HG03565 (cell line): ENCODE results near the gene CLMP.

Experiments
- ATAC-seq: cut with Tn5 transposase; IDR thresholded peaks from one replicate; pipeline ENCODE4 v1.9.1; 2021; ENCODE audit warnings: mild to moderate bottlenecking, moderate library complexity; ENCODE audit not compliant: unreplicated experiment

Gene CLMP

DNA sequence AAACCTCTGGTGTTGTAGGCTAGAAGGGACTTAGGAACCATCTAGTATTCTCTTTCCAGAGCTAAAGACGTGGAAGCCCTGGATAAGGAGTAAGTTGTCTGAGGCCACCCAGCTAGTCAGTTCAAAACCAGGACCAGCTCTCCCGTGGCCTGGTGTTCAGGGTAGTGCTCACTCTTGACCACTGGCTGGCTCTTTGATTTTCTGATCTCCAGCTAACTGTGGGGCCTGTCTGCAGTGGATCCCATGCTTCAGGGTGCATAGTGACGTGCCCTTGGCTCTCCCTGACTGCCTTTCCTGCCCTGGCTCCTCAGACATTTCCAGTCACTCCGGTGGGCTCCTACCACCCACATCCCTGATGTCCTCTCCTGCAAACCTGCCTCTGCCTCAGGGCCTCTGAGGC, 1.3 kb downstream of the CLMP start:
- ATAC-seq: no peak

DNA sequence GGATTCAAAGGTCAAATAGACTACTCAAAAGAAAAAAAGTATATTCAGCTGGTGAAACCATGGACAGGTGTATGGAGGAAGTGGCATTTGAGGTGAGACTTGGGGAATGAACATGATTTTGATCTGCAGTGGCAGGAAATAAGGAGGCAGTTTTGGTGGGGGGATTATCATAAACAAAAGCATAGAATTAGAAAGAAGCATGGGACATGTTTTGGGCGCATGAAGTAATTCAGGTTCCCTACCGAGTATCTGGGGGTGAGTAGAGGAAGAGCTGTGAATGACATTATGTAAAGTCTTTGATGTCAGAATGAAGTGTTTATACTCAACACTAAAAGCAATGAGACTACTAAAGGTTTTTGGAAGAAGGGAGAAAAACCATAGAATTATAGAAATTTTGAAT, 3.1 kb downstream of the CLMP start:
- ATAC-seq: no peak

DNA sequence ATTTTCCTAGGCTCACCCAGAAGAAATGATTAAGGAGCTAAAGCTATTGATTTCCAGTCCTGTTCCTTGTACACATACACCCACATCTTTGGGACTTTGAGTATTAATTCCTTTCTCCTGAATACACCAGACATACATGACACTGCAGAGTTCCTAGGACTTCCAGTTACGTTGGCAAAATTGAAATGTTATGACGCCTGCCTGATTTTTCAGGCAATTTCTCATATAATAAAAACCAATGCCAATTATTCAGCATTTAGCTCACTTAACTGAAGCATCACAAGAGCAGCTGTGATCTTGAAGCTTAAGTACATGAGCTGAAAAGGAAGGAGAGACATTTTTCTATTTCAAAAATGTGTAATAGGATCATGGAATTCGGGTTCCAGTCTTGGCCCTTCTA, 4.5 kb downstream of the CLMP start:
- ATAC-seq: no peak

DNA sequence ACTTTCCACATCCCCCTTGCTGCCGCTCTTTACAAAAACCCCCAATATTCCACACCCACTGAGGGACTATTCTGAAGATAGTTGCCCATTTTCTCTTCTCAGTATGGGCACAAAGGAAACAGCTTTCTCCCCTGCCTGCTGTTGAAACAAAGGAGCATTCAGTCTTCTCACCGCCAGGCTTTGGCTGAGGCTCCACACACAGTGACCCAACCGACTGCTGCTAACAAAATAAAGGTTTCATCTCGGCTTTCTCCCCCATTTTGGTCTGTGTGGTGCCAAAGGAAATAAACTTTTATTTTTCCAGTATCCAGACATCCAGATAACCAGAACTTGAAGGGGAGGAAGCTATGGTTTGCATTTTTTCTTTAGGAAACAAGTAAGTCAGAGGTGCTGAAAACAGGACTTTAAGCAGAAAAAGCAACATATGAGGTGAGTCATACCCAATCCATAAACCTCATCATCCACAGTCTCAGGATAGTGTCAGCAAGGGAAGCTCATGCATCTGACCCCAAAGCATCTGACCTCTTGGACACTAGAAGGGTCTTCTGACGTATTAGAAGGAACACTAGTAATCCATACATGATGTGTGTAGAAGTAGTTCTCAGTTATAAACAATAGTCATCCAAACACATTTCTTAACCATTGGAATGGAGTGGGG, 6.4 kb downstream of the CLMP start:
- ATAC-seq: no peak

DNA sequence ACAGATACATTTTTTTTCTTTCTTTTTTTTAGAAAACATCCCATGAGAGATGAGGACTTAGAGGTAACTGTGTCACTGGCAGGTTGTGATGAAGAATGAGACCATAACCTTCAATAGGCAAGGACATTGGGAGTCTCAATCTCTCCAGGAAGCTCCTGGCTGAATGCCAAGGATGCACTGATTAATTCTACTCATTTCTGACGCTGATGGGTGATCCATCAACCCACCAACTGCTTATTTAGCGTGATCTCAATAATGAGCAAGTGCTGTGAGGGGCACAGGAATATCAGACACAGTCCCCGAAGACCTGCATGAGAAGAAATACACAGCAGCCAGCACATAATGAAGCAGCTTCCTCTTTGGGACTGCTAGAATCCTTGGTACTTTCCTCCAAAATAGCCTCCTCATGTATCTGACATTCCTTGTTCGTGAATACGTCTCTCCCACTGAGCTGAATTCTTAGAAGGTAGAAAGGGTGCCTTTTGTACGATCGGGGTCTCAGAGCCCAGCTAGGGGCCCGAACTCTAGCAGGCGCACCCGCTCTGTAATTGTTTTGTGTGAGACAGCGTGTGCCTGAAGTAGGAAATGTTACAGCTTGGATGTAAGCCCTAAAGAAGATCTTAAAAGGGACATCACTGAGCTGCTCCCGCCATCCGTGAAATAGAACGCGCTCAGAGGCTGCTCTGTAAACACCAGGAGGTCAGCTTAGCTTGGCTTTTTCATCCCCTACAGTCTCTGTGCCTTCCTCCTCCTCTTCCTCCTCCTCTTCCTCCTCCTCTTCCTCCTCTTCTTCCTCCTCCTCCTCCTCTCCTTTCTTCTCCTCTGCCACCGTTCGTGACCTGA, 7.2 kb downstream of the CLMP start:
- ATAC-seq: no peak

DNA sequence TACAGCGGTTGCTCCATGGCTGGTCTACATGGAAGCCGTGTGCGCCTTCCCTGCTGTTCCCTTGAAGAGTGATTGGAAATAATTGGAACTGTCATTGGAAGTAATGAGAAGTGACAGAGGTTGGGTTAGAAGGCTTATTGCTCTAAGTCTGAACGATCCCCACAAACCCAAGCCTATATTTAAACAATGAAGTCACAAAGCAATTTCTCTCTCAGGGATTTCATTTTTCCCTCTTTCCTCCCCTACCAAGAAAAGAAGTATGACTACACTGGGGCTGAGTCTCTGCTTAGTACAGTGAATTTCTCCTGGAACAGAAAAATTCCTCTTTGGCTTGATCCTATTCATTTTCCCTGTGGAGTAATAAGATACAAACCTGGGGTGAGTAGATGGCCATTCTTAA, 7.8 kb downstream of the CLMP start:
- no peak for ATAC-seq

DNA sequence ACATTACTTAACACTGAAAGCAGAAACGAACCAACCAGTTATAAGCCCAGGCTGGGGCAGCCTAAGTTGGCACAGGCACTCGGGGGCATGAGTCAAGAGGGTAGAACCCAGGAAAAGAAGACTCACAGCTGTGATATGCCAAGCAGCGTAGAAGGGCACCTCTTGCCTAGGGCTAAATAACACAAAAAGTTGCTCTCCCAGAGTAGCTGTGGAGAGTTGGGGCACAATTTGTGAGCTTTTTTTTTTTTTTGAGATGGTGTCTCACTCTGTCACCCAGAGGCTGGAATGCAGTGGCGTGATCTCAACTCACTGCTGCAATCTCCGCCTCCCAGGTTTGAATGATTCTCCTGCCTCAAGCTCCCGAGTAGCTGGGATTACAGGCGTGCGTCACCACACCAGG, 8.8 kb downstream of the CLMP start:
- ATAC-seq: no peak

DNA sequence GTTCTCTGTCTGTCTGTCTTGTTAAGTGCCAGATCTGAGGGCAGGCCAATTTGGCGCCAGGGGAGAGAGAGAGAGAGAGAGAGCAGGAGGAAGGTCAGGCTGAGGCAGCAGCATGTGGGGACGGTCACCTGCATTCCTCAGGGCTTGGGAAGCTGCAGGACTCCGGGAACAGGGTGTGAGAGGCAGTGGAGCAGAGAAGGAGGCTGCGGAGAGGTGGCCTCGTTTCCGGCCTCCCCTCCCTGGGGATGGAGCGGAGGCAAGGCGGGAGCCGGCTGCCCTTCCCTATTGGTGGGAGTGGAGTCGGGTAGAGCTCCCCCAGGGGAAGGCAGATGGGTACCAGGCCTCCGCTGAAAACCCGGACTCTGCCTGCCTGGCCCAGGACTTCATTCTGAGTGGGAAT, 9.7 kb downstream of the CLMP start:
- ATAC-seq: no peak

DNA sequence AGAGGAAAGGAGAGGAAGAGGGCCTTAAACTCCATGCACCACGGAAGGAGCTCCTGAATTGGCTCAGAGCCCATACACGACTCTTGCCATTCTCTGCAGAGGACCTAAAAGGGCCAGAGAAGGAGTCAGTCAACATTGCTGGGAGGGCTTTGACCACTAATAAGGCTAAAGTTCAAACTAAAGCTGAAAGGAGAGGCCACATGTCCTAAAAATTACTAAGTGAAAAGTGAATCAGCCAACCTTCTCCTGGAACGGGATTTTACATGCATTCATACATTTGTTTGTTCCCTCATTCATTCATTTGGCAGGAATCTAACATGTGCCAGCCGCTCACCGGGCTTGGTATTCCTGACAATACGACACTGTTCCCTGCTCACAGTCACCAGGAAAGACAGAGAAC, 10.5 kb downstream of the CLMP start:
- ATAC-seq: no peak

DNA sequence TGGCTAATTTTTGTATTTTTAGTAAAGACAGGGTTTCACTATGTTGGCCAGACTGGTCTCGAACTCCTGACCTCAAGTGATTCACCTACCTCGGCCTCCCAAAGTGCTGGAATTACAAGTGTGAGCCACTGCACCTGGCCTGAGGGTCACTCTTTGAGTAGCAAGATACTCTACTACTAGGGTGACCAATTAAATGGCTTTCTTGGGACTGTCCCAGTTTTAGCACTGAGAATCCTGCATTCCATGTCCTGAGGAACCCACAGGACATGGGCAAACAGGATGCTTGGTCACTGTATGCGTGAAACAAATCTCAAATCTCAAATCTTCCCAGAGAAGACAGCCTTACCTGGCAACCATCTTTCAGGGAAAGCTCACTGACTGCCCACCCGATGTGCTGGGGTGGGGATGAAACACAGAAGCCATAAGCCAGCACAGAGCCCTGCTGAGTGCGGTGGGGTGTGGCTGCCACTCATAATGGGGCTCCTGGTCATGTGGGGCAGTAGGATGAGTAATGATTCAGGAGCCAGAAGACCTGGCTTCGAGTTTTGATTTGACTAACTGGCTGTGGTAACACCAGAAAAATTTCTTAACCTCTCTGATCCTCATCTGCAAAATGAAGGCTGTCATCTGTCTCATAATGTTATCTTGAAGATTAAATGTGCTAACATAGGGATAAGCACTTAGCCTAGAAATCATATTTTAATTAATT, 11.5 kb downstream of the CLMP start:
- no peak for ATAC-seq

DNA sequence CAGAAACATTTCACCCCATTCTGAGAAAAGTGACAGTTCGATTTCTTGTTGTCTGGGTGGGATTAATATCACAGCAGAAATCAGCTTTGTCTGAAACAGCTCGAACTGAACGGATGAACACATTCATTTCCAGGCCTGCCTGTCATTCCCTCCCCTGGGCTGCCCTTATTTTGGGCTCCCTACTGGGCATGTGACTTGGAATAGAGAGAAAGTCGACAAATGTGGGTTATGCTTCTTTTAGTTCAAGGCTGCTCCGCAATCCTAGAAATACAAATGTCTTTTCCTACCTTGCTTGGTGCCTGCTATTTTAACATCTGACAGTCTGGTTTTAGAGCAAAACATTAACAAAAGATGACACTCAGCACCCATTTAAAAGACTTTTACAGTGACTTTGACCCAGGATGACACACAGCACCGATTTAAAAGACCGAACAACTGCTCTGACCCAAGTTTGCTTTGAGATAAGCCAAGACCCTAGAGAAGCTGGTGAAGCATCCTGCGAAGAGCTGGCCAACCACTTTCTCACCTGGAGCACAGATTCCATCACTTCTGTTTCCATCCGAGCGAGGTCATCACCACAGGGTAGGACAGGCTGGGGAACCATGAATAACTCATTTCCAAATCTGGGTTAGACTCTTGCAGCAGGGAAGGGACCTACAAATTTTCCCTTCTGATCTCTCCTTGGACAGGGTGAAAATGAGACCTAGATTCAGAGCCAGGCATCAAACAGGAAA, 13.1 kb downstream of the CLMP start:
- no peak for ATAC-seq

DNA sequence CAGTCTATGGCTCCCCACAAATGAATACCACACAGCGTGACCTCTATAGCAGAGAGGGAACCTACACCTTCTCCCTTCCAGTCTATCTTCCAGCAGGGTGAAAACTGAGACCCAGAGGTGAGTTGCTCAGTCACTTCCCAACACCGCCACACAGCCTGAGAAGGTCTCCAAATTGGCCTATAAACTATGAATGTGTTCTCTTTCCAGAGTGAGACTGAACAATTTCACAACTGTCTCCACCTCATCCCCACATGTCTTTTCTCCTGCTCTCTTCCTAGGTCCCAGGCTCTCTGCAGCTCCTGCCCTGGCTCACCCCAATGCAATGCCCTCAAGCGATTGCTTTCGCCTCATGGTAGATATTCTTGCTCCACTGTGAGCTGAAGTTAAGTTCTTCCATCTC, 14.0 kb downstream of the CLMP start:
- no peak for ATAC-seq

DNA sequence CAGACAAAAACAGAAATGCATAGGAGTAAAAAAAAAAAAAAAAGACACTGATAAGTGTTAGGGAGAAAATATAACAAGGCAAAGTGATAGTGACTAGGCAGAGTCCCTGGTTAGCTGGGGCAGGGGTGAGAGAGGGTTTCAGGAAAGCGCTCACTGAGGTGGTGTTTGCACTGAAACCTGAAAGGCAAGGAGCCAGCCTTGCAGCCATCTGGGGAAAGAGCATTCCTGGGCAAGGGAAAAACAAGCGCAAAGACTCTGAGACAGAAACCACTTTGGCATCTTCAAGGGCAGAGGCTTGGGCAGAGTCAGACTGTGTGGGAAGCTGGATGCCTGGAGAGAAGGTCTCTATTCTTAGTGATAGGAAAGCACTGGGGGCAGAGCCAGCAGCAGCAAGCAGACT, 14.5 kb downstream of the CLMP start:
- ATAC-seq: no peak

DNA sequence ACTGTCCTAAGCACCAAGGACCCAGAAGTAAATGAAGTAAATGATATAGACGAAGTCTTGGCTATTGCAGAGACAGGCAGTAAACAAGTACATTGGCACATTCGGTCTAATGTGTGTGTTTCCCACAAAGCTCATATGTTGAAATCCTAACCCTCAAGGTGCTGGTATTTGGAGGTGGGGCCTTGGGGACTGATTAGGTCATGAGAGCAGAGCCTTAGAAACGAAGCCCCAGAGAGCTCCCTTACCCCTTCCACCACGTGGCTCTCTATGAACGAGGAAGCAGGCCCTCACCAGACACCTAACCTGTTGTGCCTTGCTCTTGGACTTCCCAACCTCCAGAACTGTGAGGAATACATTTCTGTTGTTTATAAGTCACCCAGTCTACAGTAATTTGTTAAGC, 14.9 kb downstream of the CLMP start:
- no peak for ATAC-seq

DNA sequence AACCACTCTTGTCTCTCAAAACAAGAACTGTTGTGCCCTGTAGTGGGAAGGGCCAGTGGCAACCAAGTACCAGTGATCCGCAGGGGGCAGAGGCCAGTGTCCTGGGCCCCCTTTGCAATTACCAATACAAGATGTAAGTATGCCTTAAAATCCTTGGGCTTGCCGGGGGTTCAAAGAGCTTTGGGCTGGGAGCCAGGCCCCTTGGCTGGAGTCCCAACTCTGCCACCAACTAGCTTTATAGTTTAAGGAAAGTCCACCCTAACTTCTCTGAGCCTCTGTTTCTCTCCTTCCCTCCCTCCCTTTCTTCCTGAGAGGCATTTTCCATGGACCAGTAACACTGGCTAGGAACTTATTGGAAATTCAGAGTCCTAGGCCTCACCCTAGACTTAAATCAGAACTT, 15.5 kb downstream of the CLMP start:
- ATAC-seq: no peak

DNA sequence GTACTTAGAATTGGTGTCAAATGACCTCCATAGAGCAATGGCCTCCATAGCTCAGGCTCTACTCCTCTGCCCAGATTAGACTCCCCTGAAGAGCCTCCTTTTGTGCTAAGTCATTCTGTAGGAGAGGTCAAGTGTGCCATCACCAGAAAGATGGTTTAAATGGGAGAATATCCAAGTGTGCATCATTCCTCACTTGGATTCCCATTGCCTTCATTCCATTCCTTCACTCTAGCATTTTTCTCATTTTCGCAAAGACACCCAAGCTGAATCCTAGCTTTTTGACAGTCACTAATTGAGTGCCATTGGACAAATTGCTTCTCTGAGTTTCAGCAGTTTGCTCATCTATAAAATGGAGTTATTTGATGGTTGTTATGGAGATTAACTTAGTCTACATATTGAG, 16.9 kb downstream of the CLMP start:
- no peak for ATAC-seq

DNA sequence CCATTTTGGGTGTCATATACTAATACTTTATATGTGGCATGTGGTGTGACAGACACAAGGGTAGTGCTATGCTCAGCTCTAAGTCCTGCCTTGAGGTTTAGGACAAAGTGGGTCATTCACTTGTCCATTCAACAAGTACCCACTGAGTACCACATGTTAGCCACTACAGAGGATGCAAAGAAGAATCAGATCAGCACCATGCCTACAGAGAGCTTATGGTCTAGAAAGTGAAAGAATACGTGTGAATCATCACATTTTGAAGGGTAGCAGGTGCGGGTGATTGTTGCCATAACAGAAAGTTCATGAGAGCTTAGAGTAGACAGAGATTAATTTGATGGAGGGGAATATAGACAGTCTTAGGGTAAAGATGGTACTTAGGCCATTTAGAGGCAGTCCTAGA, 18.3 kb downstream of the CLMP start:
- ATAC-seq: no peak

DNA sequence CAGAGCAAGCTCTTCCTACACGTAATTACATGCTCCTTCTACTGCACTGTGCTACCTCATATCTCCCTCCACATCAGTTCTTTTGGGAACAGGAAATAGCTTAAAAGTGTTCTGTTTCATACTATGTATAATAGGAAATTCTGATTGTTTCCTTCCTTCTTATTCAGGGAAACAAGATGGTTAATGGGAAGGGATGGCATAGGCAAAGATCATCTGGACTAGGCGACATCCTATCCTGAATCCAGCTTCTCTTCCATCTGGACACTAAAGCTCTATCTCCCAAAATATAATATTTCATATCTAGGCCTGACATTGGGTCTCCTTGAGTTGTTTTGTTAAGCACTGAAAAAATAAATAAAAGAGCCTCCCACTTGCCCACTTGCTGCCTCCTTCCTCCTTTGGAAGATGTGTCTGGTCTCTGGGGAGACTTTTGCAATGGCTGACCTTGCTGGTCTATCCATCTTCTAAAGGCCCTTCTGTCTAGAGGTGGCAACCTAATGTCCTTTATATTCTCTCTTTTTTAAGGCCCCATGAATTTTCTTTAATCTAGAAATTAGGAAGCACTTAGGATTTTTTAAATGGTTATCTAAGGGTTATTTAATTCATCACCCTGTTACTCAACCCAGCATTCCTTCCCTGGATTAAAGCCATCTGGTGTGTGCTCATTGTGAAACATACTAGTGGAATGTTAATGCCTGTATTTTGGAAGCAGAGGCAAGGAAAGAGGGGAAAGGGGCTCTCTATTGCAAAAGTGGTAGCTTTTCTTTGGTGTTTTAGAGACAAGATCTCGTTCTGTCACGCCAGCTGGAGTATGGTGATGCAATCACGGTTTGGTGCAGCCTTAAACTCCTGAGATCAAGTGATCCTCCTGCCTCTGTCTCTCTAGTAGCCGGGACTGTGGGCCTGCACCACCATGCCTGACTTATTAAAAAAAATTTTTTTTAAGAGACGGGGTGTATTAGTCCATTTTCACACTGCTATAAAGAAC, 20.6 kb downstream of the CLMP start:
- ATAC-seq: no peak

DNA sequence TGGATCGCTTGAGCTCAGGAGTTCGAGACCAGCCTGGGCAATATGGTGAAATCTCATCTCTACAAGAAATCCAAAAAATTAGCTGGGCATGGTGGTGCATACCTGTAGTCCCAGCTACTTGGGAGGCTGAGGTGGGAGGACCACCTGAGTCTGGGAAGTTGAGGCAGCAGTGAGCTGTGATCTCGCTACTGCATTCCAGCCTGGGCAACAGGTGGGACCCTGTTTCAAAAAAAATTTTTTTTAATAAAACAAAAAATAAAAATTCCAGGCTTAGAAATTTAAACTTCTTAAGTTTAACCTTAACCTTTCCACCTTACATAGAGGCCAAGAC, 21.2 kb downstream of the CLMP start:
- no peak for ATAC-seq
